Mucosa of gallbladder (tissue), 1 donor: ENCODE measurements around the gene TMEM135. TPM values are rescaled to one million over a fixed set of nuclear protein-coding genes. Genes with fewer than 3 reads are reported as not detected.
"Not testable (repeated sequence)": the region's sequence is repeated elsewhere in the genome, so short reads cannot be mapped to it uniquely, and the experiment has no call there.

Source experiments
- DNase-seq: peaks from one replicate; pipeline ENCODE4 v3.0.0-alpha.2; 2020; ENCODE audit warnings: low spot score
- total RNA-seq: library from RNA; stranded (reverse); gene quantifications from one replicate; pipeline ENCODE4 v1.2.1, GENCODE V29; 2021
- donor health status: DM: no; HTN: no; CAD: no.

TMEM135 gene
- total RNA-seq, 1 donor from 2014 or later: 23.7 TPM

GRCh38 chr11:87141980-87142514, 104.3 kb downstream of the TMEM135 start:
- no peak for DNase-seq

GRCh38 chr11:87142594-87142993, 104.9 kb downstream of the TMEM135 start:
- DNase-seq: no peak

- no peak for DNase-seq
Observed at GRCh38 chr11:87143641-87144040, 105.9 kb downstream of the TMEM135 start.

- no peak for DNase-seq
Observed at GRCh38 chr11:87144252-87144651, 106.5 kb downstream of the TMEM135 start.

- DNase-seq: no peak
Observed at GRCh38 chr11:87148749-87149148, 111.0 kb downstream of the TMEM135 start.

GRCh38 chr11:87149782-87150181, 112.0 kb downstream of the TMEM135 start:
- not testable (repeated sequence) for DNase-seq

- no peak for DNase-seq
Observed at GRCh38 chr11:87150936-87151335, 113.2 kb downstream of the TMEM135 start.

- DNase-seq: no peak
Observed at GRCh38 chr11:87154246-87154645, 116.5 kb downstream of the TMEM135 start.

GRCh38 chr11:87156970-87157369, 119.2 kb downstream of the TMEM135 start:
- no peak for DNase-seq

- not testable (repeated sequence) for DNase-seq
Observed at GRCh38 chr11:87169076-87169475, 131.3 kb downstream of the TMEM135 start.

- DNase-seq: no peak
Observed at GRCh38 chr11:87173185-87174039, 135.7 kb downstream of the TMEM135 start.

- no peak for DNase-seq
Observed at GRCh38 chr11:87174870-87175269, 137.1 kb downstream of the TMEM135 start.

GRCh38 chr11:87176044-87176443, 138.3 kb downstream of the TMEM135 start:
- no peak for DNase-seq

- DNase-seq: no peak
Observed at GRCh38 chr11:87179621-87180020, 141.9 kb downstream of the TMEM135 start.

GRCh38 chr11:87180742-87181141, 143.0 kb downstream of the TMEM135 start:
- no peak for DNase-seq

GRCh38 chr11:87181143-87181542, 143.4 kb downstream of the TMEM135 start:
- DNase-seq: no peak

- no peak for DNase-seq
Observed at GRCh38 chr11:87185228-87185627, 147.5 kb downstream of the TMEM135 start.

GRCh38 chr11:87187076-87187475, 149.3 kb downstream of the TMEM135 start:
- no peak for DNase-seq

- DNase-seq: no peak
Observed at GRCh38 chr11:87187930-87188329, 150.2 kb downstream of the TMEM135 start.

GRCh38 chr11:87188396-87188795, 150.7 kb downstream of the TMEM135 start:
- DNase-seq: not testable (repeated sequence)

- not testable (repeated sequence) for DNase-seq
Observed at GRCh38 chr11:87188921-87189320, 151.2 kb downstream of the TMEM135 start.

GRCh38 chr11:87190071-87190470, 152.3 kb downstream of the TMEM135 start:
- DNase-seq: no peak

GRCh38 chr11:87193756-87194470, 156.2 kb downstream of the TMEM135 start:
- no peak for DNase-seq
